GM10266 (cell line): ENCODE data around the gene LETM1.

ENCODE experiments used
- DNase-seq: peaks from one replicate; pipeline ENCODE4 v3.0.0; 2012; ENCODE audit errors: extremely low spot score
- TF ChIP-seq, protein P1 (sequence below): IDR thresholded peaks from 2 replicates; pipeline ENCODE4 v1.5.1; 2012; ENCODE audit warnings: mild to moderate bottlenecking, low read depth; ENCODE audit not compliant: control insufficient read depth, insufficient read depth; ENCODE audit errors: missing control alignments

Gene LETM1

DNA sequence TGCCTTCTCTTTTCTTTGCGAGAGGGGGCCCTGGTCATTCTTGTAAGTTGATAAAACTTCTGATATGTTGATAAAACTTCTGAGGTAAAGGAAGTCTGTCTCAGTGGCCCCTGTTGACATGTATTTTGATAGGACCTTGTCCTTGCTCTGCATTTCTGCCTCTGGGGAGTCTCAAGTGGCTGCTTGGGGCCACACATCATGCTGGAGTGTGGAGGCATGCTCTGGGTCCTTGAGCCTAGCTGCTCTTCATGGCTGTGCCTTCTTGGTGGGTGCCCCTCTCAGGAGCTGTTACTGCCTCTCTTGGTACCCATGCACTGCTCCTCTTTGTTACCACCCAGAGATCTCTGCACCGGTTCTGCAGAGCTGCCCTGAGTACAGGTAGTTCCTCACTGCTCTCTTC, 29.5 kb upstream of the LETM1 start:
- DNase-seq = no peak
- TF ChIP-seq, protein P1, sequence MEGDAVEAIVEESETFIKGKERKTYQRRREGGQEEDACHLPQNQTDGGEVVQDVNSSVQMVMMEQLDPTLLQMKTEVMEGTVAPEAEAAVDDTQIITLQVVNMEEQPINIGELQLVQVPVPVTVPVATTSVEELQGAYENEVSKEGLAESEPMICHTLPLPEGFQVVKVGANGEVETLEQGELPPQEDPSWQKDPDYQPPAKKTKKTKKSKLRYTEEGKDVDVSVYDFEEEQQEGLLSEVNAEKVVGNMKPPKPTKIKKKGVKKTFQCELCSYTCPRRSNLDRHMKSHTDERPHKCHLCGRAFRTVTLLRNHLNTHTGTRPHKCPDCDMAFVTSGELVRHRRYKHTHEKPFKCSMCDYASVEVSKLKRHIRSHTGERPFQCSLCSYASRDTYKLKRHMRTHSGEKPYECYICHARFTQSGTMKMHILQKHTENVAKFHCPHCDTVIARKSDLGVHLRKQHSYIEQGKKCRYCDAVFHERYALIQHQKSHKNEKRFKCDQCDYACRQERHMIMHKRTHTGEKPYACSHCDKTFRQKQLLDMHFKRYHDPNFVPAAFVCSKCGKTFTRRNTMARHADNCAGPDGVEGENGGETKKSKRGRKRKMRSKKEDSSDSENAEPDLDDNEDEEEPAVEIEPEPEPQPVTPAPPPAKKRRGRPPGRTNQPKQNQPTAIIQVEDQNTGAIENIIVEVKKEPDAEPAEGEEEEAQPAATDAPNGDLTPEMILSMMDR = no peak

DNA sequence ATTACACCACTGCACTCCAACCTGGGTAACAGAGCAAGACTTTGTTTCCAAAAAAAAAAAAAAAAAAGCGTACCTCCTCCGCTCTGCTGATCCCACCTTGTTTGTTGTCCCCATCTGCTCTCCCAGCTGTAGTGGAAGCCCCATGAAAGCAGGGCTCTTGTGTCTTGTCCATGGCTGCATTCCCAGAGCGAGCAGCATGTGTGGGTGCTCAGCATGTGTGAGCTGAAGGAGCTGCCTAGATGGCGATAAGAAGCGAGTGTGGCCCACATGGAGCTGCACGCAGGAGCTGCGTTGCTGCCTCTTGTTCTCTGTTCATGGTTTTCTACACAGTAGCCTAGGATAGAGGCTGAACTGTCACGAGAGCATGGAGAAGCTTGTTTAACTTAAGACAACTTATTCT, 27.6 kb upstream of the LETM1 start:
- no peak for DNase-seq
- TF ChIP-seq, protein P1 = no peak

DNA sequence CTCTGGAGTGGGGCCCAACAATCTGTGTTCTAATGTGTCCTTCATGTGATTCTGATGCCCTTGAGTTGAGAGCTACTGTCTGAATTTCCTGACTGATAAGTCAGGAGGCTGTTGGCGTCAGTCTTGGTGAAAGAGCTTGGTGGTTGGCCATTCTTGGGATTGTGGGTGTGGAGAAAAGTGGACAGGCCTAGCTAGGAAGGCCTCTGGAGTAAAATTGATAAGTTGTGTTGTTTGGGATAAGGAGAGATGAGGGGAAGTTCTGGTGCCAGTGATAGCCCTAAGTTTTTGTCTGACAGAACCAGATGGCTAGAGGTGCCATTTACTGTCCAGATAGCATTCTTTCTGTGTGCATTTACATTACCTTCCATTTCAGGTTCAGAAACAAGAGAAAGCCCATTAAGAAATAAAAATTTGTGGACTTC, 26.9 kb upstream of the LETM1 start:
- DNase-seq = no peak
- TF ChIP-seq, protein P1 = no peak

DNA sequence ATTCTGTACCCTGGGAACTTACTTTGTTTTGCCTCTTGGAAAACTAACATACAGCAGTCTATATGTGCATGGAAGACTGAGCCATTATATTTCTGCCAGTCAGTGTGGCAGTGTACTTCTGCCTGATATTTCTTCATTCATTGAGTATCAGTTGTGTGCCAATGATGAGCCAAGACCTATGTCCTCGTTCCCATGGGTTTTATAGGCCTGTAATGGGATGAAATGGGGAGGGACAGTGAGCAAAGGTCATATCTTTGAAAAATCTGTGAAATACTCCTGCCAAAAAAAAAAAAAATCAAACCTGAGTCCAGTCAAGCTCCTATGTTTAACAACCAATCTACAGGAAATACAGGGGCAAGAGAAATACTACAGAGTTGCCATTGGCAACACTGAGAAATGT, 24.4 kb upstream of the LETM1 start:
- DNase-seq = no peak
- TF ChIP-seq, protein P1 = no peak

DNA sequence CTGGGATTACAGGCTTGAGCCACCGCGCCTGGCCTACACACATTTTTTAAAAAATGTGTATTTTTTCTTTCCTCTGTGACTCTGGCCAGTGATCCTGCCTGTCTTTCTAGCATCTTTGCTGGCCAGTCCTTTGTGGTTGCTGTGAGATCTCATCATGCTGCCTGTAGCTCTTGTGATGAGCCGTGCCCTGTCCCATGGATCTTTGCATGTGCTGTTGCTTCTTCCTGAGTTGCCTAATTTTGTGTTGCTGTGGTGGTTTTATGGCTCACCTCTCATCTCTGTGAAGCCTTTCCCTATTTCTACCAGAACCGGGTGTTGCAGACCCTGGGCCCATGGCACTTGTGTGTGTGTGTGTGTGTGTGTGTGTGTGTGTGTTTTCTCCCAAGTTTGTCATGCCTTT, 23.5 kb upstream of the LETM1 start:
- no peak for DNase-seq
- TF ChIP-seq, protein P1 = no peak

DNA sequence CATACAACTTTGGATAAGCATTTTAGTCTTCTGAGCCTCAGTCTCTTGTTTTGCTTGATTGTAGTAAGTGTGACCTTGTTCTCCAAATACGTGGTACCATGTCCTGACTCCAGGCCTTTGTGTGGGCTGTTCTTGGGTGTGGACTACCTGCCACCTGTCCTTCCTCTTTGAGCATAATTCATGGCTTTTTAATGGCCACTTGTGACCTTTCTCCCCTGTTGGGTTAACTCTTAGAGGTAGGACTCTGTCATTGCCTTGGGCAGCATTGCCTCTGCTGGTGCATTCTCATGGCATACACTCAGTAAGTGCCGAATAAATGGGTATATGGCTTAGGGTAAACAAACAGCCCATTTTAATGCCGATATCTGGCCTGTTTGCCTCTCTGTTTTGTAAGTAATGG, 18.2 kb upstream of the LETM1 start:
- TF ChIP-seq, protein P1 = no peak
- DNase-seq = no peak

DNA sequence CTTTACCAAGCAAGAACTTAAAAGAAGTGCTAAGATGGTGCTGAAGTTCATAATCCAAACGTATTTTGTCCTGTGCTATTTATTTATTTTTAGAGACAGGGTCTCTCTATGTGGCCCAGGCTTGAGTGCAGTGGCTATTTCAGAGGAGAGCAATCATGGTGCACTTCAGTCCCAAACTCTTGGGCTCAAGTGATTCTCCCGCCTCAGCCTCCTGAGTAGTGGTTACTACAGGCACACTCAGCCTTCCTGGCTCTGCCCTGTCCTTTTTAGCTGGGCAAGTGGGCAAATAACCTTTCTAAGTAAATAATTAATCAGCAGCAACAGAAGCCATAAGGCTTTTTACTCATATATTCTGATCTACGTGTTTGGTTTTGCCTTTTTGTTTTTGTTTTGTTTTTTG, 17.8 kb upstream of the LETM1 start:
- TF ChIP-seq, protein P1 = no peak
- no peak for DNase-seq
